ENCODE results near the gene SH2D4B.

The SH2D4B gene

GRCh38 chr10:80674809-80675208 lies 137.1 kb downstream of the SH2D4B start:
- DNase-seq (ENCODE audit: low read depth in 4 of 4, low spot score in 1 of 4), result no peak

DNA sequence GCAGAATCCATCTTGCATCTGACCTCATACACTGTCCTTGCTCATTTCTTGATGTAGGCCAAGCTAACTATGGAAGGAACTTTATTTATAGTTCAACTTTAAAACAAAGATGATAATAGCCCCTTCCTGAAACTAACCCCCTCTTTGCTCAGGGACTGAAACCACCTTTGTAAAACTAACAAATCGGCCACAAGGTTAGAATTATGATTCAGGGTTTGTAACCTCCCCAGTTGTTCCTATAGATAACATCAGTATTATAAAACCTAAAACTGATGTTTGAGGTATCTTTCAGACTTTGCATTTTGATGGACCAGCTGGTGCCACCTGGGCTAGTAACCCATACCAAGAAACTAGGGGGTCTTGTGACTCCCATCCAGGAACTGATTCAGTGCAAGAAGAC lies 143.4 kb downstream of the SH2D4B start:
- no peak for DNase-seq (ENCODE audit: low read depth in 4 of 4, low spot score in 1 of 4)

DNA sequence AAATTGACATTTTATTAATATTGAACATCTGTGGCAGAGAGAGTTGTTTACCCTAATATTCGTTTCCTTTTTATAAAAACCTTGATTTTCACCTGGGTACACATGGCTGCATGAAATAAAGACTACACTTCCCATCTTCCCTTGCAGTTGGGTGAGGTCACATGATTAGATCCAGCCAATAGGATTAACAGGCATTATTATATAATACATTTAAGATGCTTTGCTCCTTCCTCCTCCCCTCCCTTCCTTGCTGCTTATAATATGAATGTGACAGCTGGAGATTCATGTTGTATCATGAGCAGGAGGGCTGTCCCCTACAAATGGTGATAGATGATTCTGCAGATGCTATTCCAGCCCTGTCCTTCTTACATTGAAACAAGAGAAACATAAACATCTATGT lies 146.6 kb downstream of the SH2D4B start:
- DNase-seq (ENCODE audit: low read depth in 4 of 4, low spot score in 1 of 4), result no peak

GRCh38 chr10:80685355-80685754 lies 147.7 kb downstream of the SH2D4B start:
- no peak for DNase-seq (ENCODE audit: low read depth in 4 of 4, low spot score in 1 of 4)

DNA sequence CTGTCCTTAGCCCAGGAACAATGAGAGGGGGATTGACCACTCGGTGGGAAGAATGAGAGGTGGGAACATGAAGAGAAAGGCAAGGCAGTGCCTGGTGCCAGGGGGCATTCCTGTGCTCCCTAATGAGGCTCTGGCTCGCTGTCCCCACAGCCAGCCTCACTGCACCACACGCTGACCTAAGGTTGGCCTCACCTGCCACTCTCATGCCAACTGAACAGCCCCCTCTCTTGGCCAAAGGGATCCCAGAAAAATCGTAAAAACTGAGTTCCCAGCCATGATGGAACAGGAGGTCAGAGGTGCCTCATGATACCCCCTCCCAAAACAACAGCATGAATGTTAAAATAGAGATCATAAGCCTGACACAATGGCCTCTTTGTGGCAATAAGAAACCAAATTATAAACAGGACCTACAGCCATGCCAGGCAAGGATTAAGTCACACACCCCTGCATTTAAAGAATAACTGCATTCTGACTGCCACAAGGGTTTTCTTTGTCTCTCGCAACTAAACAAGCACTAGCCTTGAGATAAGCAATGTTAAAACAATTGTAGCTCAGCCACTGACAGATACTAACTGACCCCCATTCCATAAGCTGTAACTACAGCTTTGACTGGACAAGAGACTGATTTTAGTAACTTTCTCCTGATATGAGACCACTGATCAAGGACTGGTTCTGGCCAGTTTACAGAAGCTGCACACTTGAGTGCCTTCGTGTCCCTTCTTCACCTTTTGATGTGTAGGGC lies 149.2 kb downstream of the SH2D4B start:
- no peak for DNase-seq (ENCODE audit: low read depth in 4 of 4, low spot score in 1 of 4)

DNA sequence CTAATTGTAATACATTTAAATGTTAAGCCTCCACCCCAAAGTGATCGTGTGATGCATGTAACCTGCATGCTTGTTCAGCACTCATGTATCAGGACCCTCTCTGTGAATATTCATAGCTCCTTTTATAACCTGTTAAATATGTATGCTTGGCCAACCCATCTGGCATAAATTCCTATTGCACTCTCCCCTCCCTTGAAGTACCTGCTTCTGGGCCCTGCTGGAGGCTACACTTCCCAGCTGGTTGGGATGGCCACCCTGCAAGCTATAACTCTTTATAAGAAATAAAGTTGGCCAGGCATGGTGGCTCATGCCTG lies 149.7 kb downstream of the SH2D4B start:
- DNase-seq (ENCODE audit: low read depth in 4 of 4, low spot score in 1 of 4), result no peak

GRCh38 chr10:80690434-80690833 lies 152.7 kb downstream of the SH2D4B start:
- DNase-seq (ENCODE audit: low read depth in 4 of 4, low spot score in 1 of 4), result no peak

- DNase-seq (ENCODE audit: low read depth in 4 of 4, low spot score in 1 of 4), result no peak
Measured at GRCh38 chr10:80691441-80691840, 153.7 kb downstream of the SH2D4B start.

GRCh38 chr10:80693565-80693964 lies 155.9 kb downstream of the SH2D4B start:
- DNase-seq (ENCODE audit: low read depth in 4 of 4, low spot score in 1 of 4), result no peak

- no peak for DNase-seq (ENCODE audit: low read depth in 4 of 4, low spot score in 1 of 4)
Measured at GRCh38 chr10:80694930-80695329, 157.2 kb downstream of the SH2D4B start.
